K562 (cell line): Measurements from ENCODE around the gene FUZ. TPM values are rescaled to one million over a fixed set of nuclear protein-coding genes. Genes with fewer than 3 reads are reported as not detected.

Experiments used
- ATF3 ChIP-seq, 2 experiments: fragments of 450-650 bp in 1 of 2; sonication (generic) in 1 of 2; formaldehyde crosslinking in 1 of 2; IDR thresholded peaks in 1 of 2; conservative IDR thresholded peaks in 1 of 2; 2 replicates each; pipeline versions ENCODE4 v1.6.1 to v1.8.1; 2016 to 2023; ENCODE audit warnings: mild to moderate bottlenecking in 2 of 2, moderate library complexity in 2 of 2, inconsistent platforms in 1 of 2, missing genetic modification reagents in 1 of 2
- CC2D1A ChIP-seq: fragments of 450-650 bp; IDR thresholded peaks from 2 replicates; pipeline ENCODE4 v1.6.1; 2017; ENCODE audit warnings: mild to moderate bottlenecking
- CREM ChIP-seq: IDR thresholded peaks from 2 replicates; pipeline ENCODE4 v1.6.1; 2014; ENCODE audit warnings: antibody characterized with exemption, low read depth
- DIDO1 ChIP-seq: fragments of 450-650 bp; IDR thresholded peaks from 2 replicates; pipeline ENCODE4 v1.6.1; 2016; ENCODE audit warnings: low read depth, missing biosample characterization, missing genetic modification characterization
- EP300 ChIP-seq: IDR thresholded peaks from 2 replicates; pipeline ENCODE4 v1.6.1; 2012; ENCODE audit warnings: low read length, improper control_type of control experiment
- FOXP1 ChIP-seq: sonication (generic); formaldehyde crosslinking; IDR thresholded peaks from 2 replicates; pipeline ENCODE4 v1.8.0; 2022; ENCODE audit warnings: mild to moderate bottlenecking, missing genetic modification reagents
- GABPB1 ChIP-seq: sonication (generic); formaldehyde crosslinking; IDR thresholded peaks from 2 replicates; pipeline ENCODE4 v1.8.0; 2022; ENCODE audit warnings: mild to moderate bottlenecking, missing genetic modification reagents
- HDGF ChIP-seq: fragments of 450-650 bp; IDR thresholded peaks from 2 replicates; pipeline ENCODE4 v1.6.1; 2016
- HMBOX1 ChIP-seq: sonication (generic); IDR thresholded peaks from 2 replicates; pipeline ENCODE4 v1.6.1; 2016
- KAT8 ChIP-seq: fragments of 450-650 bp; IDR thresholded peaks from 2 replicates; pipeline ENCODE4 v1.6.1; 2016; ENCODE audit warnings: low read depth, mild to moderate bottlenecking
- KLF16 ChIP-seq: IDR thresholded peaks from 2 replicates; pipeline ENCODE4 v1.6.1; 2016; ENCODE audit warnings: antibody characterized with exemption
- MCM2 ChIP-seq: fragments of 450-650 bp; IDR thresholded peaks from 2 replicates; pipeline ENCODE4 v1.6.1; 2017; ENCODE audit warnings: low read depth, mild to moderate bottlenecking
- NONO ChIP-seq, 2 experiments: fragments of 200-400 bp in 1 of 2; fragments of 450-650 bp in 1 of 2; formaldehyde crosslinking in 1 of 2; IDR thresholded peaks; 2 replicates each; pipeline ENCODE4 v1.6.1; 2017; ENCODE audit warnings: low read depth in 2 of 2, mild to moderate bottlenecking in 2 of 2, moderate library complexity in 2 of 2, low read length in 1 of 2
- POU5F1 ChIP-seq: fragments of 150-350 bp; IDR thresholded peaks from 2 replicates; pipeline ENCODE4 v1.6.1; 2014; ENCODE audit warnings: borderline replicate concordance, low read length, low read depth, mild to moderate bottlenecking; ENCODE audit not compliant: partially characterized antibody
- RREB1 ChIP-seq: fragments of 250-450 bp; sonication (Bioruptor Pico); IDR thresholded peaks from 2 replicates; pipeline ENCODE4 v1.4.0; 2020
- SMAD3 ChIP-seq: fragments of 450-650 bp; formaldehyde crosslinking; conservative IDR thresholded peaks from 2 replicates; pipeline ENCODE4 v1.4.0; 2020; ENCODE audit warnings: mild to moderate bottlenecking
- TCF3 ChIP-seq: sonication (generic); formaldehyde crosslinking; IDR thresholded peaks from 2 replicates; pipeline ENCODE4 v1.4.0; 2020; ENCODE audit warnings: mild to moderate bottlenecking, missing genetic modification reagents
- USF1 ChIP-seq: sonication (generic); formaldehyde crosslinking; IDR thresholded peaks from 2 replicates; pipeline ENCODE4 v1.9.0; 2022; ENCODE audit warnings: mild to moderate bottlenecking, missing genetic modification reagents
- ZBTB7A ChIP-seq: IDR thresholded peaks from 2 replicates; pipeline ENCODE4 v1.6.1; 2011; ENCODE audit warnings: low read depth, mild to moderate bottlenecking, low read length, moderate library complexity, borderline replicate concordance; ENCODE audit not compliant: control insufficient read depth
- ZEB2 ChIP-seq: fragments of 450-650 bp; IDR thresholded peaks from 2 replicates; pipeline ENCODE4 v1.6.1; 2016
- ZNF143 ChIP-seq: sonication (generic); formaldehyde crosslinking; IDR thresholded peaks from 2 replicates; pipeline ENCODE4 v1.9.0; 2022; ENCODE audit warnings: mild to moderate bottlenecking, missing genetic modification reagents
- polyA plus RNA-seq, 8 experiments: library from polyadenylated mRNA; depleted of rRNA in 4 of 8; stranded (reverse) in 5 of 8; unstranded in 3 of 8; fragments of >200 nt; fragmentation: Nextera tagmentation in 2 of 8; fragmentation: Illumina TruSeq in 1 of 8; extraction: Ambion mirVana in 2 of 8; extraction: Trizol in 1 of 8; gene quantifications; 2 replicates each; pipeline versions ENCODE4 v1.2.1 to v1.2.3, GENCODE V29; 2011 to 2014; ENCODE audit warnings: inconsistent platforms in 1 of 8, missing spikeins in 1 of 8
- total RNA-seq, 7 experiments: library from RNA; depleted of rRNA in 6 of 7; stranded (reverse); fragments of >200 nt in 6 of 7; fragmentation: Illumina TruSeq in 2 of 7; extraction: Trizol in 2 of 7; gene quantifications; 2 replicates each; pipeline versions ENCODE4 v1.2.1 to v1.2.3, GENCODE V29; 2011 to 2021; ENCODE audit warnings: low replicate concordance in 1 of 7

The FUZ gene
- total and polyA plus RNA-seq, 9 of the 15 experiments (the other 6 are each of a cell fraction or from before 2014, with no cell fraction given): 0.17 to 7.6 (median 3.6) TPM; not detected in 1

- TF ChIP-seq USF1 (CRISPR knock-in tag): peak; percentile 29
- TF ChIP-seq CC2D1A: peak; percentile 44; the same call in 1 of the 2 replicates
- peak; percentile 32; the same call in 1 of the 2 replicates for TF ChIP-seq ZNF143 (CRISPR knock-in tag)
- peak; percentile 93 for TF ChIP-seq ZEB2
- TF ChIP-seq MCM2: no peak
- TF ChIP-seq SMAD3: no peak
- no peak for TF ChIP-seq KAT8
- 0 out of 2 replicates have a peak, but pooled peaks have one; percentile 40 for TF ChIP-seq GABPB1 (CRISPR knock-in tag)
- peak; percentile 45 for TF ChIP-seq FOXP1 (CRISPR knock-in tag)
- peak; percentile 47; the same call in 1 of the 2 replicates for TF ChIP-seq KLF16
- TF ChIP-seq HMBOX1: peak; percentile 82
- TF ChIP-seq NONO (IDR thresholded peaks at IDR 0.05; ENCODE audit: low read depth in 2 of 2, low read length in 1 of 2): peak in 1 of 2 experiments; percentile 54; a peak in 1 of 4 replicates
- TF ChIP-seq TCF3 (CRISPR knock-in tag): peak; percentile 97
- peak; percentile 90 for TF ChIP-seq ATF3 (IDR thresholded peaks at IDR 0.05)
- TF ChIP-seq ATF3 (CRISPR knock-in tag; conservative IDR thresholded peaks at IDR 0.05): no peak
- 0 out of 2 replicates have a peak, but pooled peaks have one; percentile 72 for TF ChIP-seq HDGF
- TF ChIP-seq EP300: peak; percentile 75
- TF ChIP-seq DIDO1: no peak
- no peak for TF ChIP-seq POU5F1
- peak; percentile 58; the same call in 1 of the 2 replicates for TF ChIP-seq ZBTB7A
- TF ChIP-seq CREM: peak; percentile 57; the same call in 1 of the 2 replicates
- no peak for TF ChIP-seq RREB1
Measured at GRCh38 chr19:49775742-49776370, 37.2 kb downstream of the FUZ start (continued).
